NCI-H748 treated with DMSO at 0.1 percent for 48 hours (cell line): ENCODE measurements around the gene CAMK2G.
A peak's percentile ranks its signal among the peaks of the same experiment; 100 is the strongest.

ENCODE experiments used
- DNase-seq: peaks from one replicate; lab custom pipeline; 2025; lab: John Stamatoyannopoulos, UW

Gene CAMK2G

DNA sequence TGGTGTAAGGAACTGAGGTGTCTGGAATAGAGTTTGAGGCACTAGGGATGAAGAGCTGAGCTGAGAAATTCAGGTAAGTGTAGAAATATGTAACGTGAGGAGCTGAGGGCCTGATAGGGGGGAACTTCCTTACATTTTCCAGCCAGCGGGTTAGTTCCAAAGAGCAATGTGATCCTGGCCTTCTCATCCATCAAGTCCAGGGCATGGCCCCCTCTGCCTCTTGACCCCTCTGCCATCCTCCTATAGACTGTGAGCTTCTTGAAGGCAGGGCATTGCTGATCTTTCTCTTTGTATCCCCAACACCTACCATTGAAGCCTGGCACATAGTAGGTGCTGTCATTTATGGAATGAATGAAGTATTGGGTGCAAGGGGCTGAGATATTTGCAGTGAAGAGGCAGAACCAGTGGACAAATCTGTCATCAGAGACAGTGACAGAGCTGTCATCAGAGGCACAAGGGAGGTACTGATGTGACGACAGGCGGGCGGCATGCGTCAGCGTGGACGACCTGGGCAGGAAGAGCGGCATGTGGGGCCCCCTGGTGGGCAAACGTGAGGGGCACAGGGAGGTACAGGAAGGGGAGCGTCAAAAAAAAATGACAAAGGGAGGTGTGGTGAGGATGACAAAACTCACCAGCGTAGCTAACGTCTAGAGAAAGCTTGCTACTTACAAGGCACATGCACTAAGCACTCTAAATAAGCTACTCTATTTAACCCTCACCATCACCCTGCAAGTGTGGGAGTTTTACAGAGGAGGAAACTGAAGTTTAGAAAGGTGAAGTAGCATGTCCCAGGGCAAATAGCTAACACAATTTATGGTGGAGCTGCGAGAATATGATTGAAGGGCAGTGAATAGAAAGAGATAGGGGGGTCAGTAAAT is 5.2 kb upstream of the CAMK2G start:
- peak; percentile 42 for DNase-seq

DNA sequence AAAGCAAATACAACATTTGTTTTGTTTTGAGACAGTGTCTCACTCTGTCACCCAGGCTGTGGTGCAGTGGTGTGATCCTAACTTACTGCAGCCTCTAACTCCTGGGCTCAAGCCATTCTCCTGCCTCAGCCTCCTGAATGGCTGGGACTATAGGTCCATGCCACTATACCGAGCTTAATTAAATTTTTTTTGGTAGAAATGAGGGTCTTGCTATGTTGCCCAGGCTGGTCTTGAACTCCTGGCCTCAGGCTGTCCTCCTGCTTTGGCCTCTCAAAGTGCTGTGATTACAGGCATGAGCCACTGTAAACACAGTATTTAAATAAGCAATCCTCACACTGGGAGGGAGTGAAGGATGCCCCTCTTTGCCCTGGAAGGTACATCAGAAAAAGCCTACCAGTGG is 4.0 kb upstream of the CAMK2G start:
- no peak for DNase-seq

DNA sequence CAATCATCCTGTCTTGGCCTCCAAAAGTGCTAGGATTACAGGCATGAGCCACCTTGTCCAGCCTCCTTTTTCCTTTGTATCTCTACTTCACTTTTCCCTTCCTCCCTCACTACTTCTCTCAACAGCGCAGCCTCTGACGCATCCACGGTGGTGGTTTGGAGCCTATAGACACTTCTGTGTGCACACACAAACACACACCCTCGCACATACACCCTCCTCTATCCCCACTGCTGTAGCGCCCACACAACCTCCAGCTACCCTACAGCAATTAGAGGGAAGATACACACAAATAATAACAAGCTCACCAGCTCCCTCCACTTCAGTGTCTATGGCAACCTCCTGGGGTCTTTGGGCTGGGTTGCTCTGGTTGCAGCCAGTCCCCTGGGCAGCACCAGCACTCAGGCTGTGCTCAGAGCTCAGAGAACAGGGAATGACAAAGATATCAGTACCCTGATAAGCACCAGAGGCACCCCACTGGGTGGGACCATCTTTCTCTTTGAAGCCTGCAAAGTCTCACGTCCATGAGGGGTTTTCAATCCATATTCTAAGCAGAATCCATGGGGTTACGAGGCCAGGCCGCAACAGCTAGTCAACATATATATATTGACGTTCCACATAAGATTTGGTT is 3.3 kb upstream of the CAMK2G start:
- no peak for DNase-seq

DNA sequence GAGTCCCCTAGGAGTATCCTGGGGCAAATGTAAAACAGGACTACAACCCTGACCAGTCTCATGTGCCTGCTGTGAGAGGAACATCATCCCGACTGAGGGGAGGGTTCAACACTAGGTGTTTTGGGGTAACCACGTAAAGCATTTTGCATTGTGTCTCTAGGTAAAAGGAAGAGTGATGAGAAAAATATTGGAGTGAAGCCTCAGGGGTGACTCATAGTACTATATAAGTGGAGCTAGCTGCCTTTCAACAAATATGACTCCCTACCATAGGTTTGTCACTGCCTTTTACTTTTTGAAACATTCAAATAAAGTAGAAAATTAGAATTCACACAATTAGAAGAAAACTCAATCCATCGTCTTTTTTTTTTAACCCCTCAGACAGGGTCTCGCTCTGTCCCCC is 2.6 kb upstream of the CAMK2G start:
- no peak for DNase-seq

DNA sequence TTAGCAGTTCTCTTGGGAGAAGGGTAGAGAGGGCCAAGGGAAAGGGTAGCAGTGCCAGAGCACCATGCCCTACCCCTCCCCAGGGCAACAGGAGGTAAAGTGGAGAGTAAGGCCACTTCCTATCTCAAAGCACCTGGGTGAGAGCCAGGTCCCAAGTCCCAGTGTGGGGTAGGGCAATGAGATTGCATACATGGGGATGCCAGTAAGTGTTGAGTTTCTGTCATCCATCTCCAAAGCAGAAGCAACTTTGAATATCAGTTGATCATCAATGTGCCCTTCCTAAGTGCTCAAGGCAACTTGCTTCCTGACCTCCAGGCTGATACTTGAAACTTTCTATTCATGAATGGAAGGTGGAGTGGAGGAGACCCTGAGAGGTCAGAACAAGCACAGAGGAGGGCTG is 2.2 kb upstream of the CAMK2G start:
- DNase-seq: no peak

DNA sequence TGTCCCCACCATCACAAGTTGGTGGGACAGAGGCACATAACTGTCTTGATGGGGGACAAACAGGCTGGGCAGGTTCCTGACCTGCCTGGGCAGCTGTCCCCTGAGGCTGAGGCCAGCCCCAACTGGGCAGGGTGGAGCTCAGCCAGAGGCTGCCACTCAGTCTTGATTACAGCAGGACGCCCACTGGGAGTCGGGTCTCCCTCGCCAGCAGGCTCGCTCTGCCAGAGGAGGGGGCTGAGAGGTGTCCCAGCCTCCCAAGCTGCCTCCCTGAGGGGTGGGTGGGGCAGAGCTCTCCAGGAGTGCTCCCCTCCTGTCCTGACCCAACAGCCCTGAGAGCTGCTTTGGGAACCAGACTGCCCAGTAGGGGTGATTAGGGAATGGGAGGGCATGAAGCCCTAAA is 1.8 kb upstream of the CAMK2G start:
- DNase-seq: no peak

DNA sequence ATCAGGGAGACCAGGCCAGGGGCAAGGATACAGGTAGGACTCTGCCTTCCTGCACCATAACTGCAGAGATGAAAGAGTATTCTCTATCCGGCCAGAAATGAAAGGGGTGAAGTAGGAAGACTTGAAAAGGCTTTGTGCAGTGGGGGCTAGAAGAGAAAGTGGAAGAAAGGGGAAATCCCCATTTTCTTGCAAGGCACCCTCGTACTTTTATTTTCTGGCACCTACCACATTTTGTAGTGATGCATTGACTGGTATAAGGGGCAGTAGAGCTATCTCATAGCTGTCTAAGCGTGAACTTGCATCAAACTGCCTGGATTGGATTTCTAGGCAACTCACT is 752 bp upstream of the CAMK2G start:
- no peak for DNase-seq

DNA sequence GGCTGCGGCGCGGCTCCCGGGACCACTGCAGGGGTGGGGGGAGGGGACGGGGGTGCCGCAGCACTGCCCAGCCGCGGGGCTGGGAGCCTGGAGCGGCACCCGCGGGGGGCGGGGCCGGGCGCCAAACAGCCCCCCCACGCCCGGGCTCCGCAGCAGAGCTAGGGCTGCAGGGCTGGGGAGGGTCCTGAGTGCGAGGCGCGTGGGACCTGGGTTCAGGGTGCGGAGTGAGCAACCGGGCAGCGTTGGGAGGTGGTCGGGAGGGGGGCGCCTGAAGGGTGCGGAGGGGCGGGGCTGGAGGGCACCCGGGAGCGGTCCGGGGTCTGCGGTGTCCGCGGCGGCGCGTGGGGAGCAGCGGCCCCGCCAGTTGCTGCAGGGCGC is 528 bp downstream of the CAMK2G start:
- DNase-seq: no peak

DNA sequence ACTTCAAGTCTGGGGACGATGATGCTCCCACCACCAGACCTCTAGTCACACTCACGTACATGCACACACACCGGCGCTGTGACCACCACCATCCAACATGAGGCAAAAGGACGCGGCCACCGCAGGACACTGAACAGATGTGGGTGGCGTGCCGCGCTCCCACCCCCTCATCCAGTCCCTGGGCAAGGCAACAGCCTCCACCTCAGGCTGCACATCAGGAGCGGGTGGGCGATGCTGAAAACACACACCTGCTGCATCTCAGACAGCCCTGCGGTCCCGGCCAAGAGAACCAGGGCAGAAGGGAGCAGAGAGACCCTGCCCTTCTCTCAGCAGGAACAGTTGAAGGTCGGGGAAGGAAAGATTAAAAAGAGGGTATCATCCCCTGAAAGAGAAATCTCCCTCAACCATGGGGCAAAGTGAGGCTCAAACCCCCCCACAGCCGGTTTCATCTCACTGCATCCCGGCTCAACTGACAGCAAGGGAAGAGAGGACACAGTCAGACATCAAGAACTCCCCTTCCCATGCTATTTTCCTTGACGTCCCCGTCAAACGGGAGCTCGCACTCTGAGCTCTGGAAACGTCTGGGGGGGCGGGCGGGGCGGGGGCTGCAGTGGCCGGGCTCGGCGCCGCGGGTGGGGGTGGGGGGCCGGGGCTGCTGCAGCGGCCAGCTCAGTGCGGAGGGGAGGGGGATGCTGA is 1.1 kb downstream of the CAMK2G start:
- DNase-seq: no peak

DNA sequence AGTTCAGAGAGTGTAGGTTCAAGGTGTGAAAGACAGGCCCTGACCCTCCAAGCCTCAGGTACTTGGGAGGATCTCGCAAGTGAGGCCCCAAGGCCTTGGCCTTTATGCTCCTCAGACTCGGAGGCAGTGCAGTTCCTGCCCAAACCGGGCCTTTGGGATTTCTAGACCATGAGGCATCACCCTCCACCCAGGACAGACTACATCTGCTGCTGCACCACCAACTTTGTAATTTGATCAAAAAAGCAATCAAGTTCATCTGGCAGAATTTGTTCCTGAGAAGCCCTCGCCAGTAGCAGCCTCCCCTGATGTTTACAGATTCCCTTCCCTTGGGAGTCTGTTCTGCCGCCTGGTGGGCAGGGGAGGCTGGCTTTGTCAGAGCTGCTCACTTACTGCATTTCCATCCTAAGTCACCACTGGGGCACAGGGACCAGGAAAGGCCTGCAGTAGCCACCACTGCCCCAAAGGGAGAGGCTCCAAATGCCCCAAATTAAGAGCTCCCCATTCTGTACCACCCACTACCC is 2.1 kb downstream of the CAMK2G start:
- DNase-seq: no peak

DNA sequence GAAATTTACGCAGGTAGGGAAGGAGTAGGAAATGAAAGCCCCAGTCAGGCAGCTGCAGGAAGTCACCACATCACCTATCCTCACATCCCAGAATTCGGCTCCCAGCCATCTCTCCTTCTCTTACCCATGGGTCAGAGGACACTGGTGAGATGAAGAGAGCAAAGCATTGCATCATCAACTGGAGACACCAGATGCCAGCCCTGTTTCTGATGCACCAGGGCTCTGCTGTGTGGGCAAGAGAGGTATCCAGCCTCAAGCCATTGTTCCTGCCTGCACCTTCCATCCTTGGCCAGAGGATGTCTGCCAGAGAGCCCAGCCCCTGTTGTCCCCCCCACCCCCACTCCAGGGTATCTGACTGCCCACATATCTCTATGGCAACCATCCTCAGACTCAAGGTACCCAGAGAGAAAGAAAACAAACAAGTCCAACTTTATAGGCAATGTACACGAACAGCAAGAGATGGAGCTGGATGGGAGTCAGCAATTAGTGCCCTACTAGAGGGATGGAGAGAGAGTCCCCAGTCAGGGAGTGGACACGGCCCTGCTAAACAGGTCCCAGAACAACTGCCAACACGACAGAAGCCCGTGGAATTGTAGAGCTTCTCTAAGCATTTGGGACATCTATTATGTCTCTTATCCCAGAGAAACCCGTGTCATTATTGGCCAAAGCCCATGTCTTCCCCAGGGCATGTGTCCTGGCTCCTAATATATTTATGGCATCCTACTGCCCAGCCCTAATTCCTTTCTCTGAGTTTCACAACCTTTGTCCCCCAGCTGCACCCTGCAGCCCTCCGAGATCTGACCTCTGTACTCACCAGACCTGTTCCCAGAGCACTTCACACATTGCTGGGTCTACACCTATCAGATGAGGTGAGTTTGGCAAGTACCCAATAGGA is 2.8 kb downstream of the CAMK2G start:
- no peak for DNase-seq

DNA sequence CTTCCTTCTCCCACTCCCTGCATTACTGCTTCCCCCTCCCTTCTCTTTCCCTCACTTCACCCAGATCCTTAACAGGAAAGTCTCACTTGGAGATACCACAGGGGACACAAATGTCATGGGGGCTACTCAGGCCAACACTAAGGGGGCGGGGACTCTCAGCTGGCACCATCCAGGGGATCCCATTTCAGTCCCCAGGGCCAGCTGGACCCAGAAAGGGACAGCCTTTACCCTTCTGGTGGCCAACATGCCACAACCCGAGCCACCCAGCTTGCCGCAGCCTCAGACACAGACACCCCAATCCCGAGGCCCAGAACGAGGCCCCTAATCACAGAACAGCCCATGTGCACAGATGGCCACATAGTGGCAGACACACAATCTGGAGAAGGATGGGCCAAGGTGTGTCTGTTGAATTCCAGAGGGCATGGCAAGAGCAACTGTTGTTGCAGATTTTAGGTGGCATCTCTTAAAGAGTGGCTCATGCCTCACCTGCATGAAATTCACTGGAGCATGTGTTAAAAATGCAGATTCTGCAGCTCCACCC is 5.6 kb downstream of the CAMK2G start:
- DNase-seq: no peak

DNA sequence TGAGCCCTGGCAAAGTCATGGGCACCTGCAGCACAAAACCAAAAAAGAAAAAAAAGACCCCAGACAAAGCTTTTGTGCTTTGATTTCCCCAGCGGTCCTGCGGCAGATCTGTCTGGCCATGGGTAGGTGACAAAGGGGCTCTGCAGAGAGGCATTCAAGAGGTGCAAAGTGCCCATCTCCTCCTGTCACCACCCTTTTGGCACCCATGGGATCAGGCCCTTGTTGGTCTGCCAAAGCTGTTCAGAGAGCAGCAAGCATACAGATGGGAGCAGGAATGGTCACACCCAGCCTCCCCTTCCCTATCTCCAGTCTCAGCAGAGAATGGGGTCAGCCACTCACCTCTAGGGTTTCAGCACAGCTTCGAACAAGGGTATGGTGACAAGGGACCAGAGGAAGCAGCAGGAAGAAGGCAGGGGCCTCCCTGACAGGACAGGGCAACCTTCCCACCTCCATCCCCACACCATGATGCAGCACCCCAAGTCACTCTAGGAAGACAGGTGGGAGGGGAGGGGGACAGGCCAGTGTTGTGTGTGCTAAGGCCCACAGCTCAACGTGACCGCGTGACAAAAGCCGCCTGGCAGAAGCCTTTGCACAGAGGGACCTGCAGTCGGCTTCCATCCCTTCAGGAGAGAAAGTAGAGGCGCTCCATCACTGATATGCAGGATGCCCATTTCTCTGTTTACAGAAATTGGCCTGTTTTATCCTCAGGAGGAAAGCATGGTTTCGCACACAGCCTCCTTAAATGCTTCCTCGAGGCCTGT is 6.3 kb downstream of the CAMK2G start:
- no peak for DNase-seq

DNA sequence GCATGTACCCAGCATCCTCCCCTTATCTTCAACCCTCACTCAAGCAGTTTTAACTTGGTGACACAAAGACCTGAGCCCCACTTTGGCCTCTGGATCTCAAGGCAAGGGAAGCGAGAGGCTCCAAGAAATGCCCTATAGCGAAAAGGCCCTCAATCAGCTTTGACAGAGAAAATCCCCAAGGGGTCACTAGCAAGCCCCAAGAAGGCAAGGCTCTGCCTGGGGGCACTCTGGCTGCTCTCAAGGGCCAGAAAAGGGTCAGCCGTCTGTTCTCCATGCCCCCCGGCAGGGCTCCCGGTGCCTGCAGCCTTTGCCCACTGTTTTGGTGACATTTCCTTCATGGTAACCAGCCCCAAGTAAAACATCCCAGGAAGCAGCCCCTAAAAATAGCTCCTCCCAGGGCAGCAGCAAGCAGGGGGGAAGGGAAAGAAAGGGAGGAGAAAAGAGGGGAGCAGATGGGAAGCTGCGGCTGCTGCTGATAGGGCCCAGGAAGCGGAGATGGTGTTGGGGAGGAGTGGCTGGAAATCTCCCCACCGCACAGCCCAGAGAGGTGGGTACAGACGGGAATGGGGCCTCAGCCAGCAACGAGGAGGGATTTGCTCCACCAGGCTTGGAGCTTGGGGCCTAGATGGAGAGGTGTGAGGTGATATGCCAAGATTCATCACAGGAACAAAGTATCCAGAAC is 7.1 kb downstream of the CAMK2G start:
- no peak for DNase-seq

DNA sequence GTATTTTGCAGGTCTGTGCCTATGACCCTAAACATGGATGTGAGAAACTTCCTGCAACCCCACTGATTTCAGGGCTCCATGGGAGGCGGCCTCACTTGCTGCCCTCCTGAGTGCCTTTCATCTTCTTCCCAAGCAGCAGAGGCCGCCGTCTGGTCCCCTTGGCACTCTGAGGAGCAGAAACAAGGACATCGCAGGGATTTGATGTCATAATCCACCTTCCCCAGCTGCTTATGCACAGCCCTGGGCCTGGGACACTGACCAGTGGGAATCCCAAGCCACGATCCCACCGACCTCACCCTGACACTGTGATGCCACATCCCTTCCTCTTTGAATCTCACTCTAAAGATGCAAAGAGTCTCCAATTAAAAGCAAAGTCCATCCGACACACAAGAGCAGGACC is 7.7 kb downstream of the CAMK2G start:
- DNase-seq: no peak

DNA sequence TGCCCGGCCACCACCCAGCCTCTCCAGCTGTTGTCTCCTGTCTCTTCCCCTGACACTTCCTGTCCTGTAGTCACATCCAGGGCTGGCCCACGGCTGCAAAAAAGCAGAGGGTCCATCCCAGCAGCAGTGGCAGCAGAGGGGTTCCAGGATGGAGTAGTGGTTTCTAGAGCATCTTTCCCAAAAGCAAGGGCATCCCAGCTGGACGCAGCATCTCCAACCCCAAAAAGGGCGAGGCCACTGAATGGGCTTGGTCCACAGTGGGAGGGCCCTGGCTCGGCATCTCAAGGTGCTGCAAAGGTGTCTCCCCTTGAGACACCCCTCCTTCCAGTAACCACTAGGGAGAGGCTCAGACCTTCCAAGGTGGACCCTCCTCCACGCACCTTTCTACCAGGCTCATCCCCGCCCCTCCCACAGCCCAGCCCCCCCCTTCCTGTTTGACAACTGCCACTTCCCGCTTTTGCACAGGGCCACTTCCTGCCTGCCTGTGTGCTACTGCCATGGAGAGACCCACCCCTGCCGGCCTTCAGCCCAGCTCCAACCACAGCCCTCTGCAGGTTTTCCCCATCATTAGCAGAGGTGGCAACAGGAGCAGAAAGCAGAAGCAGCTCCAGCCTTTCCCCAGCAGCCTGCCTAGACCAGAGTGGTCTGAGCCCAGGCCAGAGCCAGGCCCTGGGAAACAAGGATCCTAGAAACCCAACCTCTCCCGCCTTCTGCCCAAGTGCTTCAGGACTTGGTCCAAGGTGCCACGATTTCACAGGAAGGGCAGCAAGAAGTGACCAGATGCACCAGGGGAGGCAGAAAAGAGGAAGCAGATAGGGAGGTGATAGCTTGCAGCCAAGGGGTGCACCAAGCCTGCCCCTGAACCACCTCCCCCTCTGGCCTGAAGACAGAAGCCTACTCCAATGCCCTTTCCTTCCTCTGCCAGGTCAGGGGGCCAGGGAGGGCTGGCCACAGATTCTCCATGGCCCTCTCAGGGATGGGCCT is 8.6 kb downstream of the CAMK2G start:
- DNase-seq: no peak

DNA sequence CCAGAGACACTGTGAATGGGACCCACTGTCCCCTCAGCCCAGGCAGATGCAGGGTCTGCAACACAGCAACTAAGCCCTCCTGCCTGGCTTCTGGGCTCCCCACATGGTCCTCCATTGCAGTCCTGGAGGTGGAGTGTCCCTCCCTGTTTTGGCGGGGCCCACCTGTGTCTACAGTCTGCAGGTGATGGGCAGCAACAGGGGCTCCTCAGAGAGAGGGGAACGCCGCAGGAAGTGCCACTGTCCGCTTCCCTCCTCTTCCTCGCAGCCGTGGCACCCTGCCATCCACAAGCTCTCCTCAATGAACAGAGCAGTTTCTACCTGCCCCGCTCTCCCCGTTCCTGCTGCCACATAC is 9.3 kb downstream of the CAMK2G start:
- DNase-seq: no peak

DNA sequence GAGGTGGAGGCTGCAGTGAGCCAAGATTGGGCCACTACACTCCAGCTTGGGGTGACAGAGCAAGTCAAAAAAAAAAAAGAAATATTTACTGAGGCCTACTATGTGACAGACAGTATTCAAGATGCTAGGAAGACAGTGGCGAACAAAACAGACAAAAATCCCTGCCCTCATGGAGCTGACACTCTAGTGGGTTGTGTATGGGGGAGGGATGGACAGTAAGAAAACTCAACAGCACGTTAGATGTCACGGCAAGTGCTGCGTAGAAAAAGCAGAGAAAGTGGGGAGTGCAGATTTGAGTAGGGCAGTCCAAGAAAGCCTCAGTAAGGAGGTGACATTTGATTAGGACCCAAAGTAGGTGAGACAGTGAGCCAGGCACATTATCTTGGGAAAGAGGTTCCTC is 10.1 kb downstream of the CAMK2G start:
- no peak for DNase-seq
